CD4-positive, alpha-beta T cell treated with Interferon gamma for 1 hour (primary cell): ENCODE data around the gene C2orf15.
"Not testable (repeated sequence)": the region's sequence is repeated elsewhere in the genome, so short reads cannot be mapped to it uniquely, and the experiment has no call there.

Experiments used
- DNase-seq: peaks from one replicate; pipeline ENCODE4 v3.0.0-alpha.2; 2020

Gene C2orf15

GRCh38 chr2:99141110-99142108 lies at the start of gene C2orf15:
C2orf15 (plus strand) TSS chr2:99141707; CDS start chr2:99150559, 8,852 bp downstream.
- DNase-seq: peak; percentile 98

GRCh38 chr2:99096728-99097127 lies 44.8 kb upstream of the C2orf15 start:
- no peak for DNase-seq

- DNase-seq: no peak
Measured at GRCh38 chr2:99101697-99102096, 39.8 kb upstream of the C2orf15 start.

GRCh38 chr2:99104006-99104405 lies 37.5 kb upstream of the C2orf15 start:
- DNase-seq: no peak

GRCh38 chr2:99106913-99107312 lies 34.6 kb upstream of the C2orf15 start:
- no peak for DNase-seq

- DNase-seq: no peak
Measured at GRCh38 chr2:99111236-99111635, 30.3 kb upstream of the C2orf15 start.

- DNase-seq: no peak
Measured at GRCh38 chr2:99111945-99112344, 29.6 kb upstream of the C2orf15 start.

- no peak for DNase-seq
Measured at GRCh38 chr2:99112617-99113016, 28.9 kb upstream of the C2orf15 start.

GRCh38 chr2:99127981-99128380 lies 13.5 kb upstream of the C2orf15 start:
- DNase-seq: no peak

GRCh38 chr2:99135044-99135556 lies 6.4 kb upstream of the C2orf15 start:
- not testable (repeated sequence) for DNase-seq

GRCh38 chr2:99139003-99139402 lies 2.5 kb upstream of the C2orf15 start:
- no peak for DNase-seq

GRCh38 chr2:99140056-99140859 lies 1.2 kb upstream of the C2orf15 start:
- no peak for DNase-seq

- no peak for DNase-seq
Measured at GRCh38 chr2:99140860-99141109, 722 bp upstream of the C2orf15 start.

- DNase-seq: no peak
Measured at GRCh38 chr2:99150706-99151105, 9.2 kb downstream of the C2orf15 start.

- DNase-seq: no peak
Measured at GRCh38 chr2:99152199-99152895, 10.8 kb downstream of the C2orf15 start.

- DNase-seq: no peak
Measured at GRCh38 chr2:99153921-99154604, 12.6 kb downstream of the C2orf15 start.

GRCh38 chr2:99154643-99155536 lies 13.4 kb downstream of the C2orf15 start, which contains the start of the genes LIPT1 and TSGA10:
LIPT1 (plus strand) TSS chr2:99154967; CDS start chr2:99161958, 6,991 bp downstream.
TSGA10 (minus strand) TSS chr2:99154942; CDS start chr2:99109439, 45,503 bp downstream.
- DNase-seq: peak; percentile 91

GRCh38 chr2:99156891-99157290 lies 15.4 kb downstream of the C2orf15 start:
- no peak for DNase-seq

GRCh38 chr2:99158599-99158998 lies 17.1 kb downstream of the C2orf15 start:
- DNase-seq: no peak

GRCh38 chr2:99159594-99159993 lies 18.1 kb downstream of the C2orf15 start:
- DNase-seq: no peak

GRCh38 chr2:99166218-99166617 lies 24.7 kb downstream of the C2orf15 start:
- no peak for DNase-seq
